HPDE6-E6E7 (cell line): Measurements from ENCODE around the gene FGFR2.
"Not testable (repeated sequence)": the region's sequence is repeated elsewhere in the genome, so short reads cannot be mapped to it uniquely, and the experiment has no call there.

Source experiments
- DNase-seq: peaks from one replicate; pipeline ENCODE4 v3.0.0; 2011; ENCODE audit warnings: missing footprints; ENCODE audit errors: extremely low spot score

Gene FGFR2

GRCh38 chr10:121524157-121524817, 74.0 kb downstream of the FGFR2 start:
- no peak for DNase-seq

GRCh38 chr10:121522831-121523230, 75.4 kb downstream of the FGFR2 start:
- DNase-seq: no peak

- no peak for DNase-seq
Observed at GRCh38 chr10:121521794-121522556, 76.3 kb downstream of the FGFR2 start.

GRCh38 chr10:121520526-121520925, 77.7 kb downstream of the FGFR2 start:
- not testable (repeated sequence) for DNase-seq

- DNase-seq: no peak
Observed at GRCh38 chr10:121519901-121520493, 78.2 kb downstream of the FGFR2 start.

GRCh38 chr10:121519411-121519810, 78.8 kb downstream of the FGFR2 start:
- no peak for DNase-seq

- DNase-seq: no peak
Observed at GRCh38 chr10:121518333-121518732, 79.9 kb downstream of the FGFR2 start.

GRCh38 chr10:121516093-121516865, 82.0 kb downstream of the FGFR2 start:
- no peak for DNase-seq

- no peak for DNase-seq
Observed at GRCh38 chr10:121514141-121514865, 83.9 kb downstream of the FGFR2 start.

GRCh38 chr10:121511943-121512342, 86.3 kb downstream of the FGFR2 start:
- no peak for DNase-seq

GRCh38 chr10:121511460-121511859, 86.8 kb downstream of the FGFR2 start:
- no peak for DNase-seq

GRCh38 chr10:121510201-121510771, 88.0 kb downstream of the FGFR2 start:
- DNase-seq: no peak

GRCh38 chr10:121509796-121510195, 88.4 kb downstream of the FGFR2 start:
- DNase-seq: no peak

GRCh38 chr10:121509112-121509511, 89.1 kb downstream of the FGFR2 start:
- no peak for DNase-seq

GRCh38 chr10:121503587-121504051, 94.6 kb downstream of the FGFR2 start:
- no peak for DNase-seq

- no peak for DNase-seq
Observed at GRCh38 chr10:121501796-121502195, 96.4 kb downstream of the FGFR2 start.

- no peak for DNase-seq
Observed at GRCh38 chr10:121500701-121501332, 97.4 kb downstream of the FGFR2 start.

GRCh38 chr10:121497513-121498470, 100.5 kb downstream of the FGFR2 start:
- DNase-seq: no peak

GRCh38 chr10:121495719-121496118, 102.5 kb downstream of the FGFR2 start:
- DNase-seq: no peak
